Gastrocnemius medialis (tissue), 4 donors: ENCODE measurements around the gene CCPG1. TPM values are rescaled to one million over a fixed set of nuclear protein-coding genes. Genes with fewer than 3 reads are reported as not detected.
"Not testable (repeated sequence)": the region's sequence is repeated elsewhere in the genome, so short reads cannot be mapped to it uniquely, and the experiment has no call there.

Experiments
- ATAC-seq, 2 donors: fragments of 150-250 bp; one replicate each; pipeline ENCODE4 v1.9.1; 2016
- DNase-seq, 2 donors: peaks; one replicate each; pipeline ENCODE4 v3.0.0-alpha.2; 2019
- H3K27ac ChIP-seq, 4 donors: fragments of 200-600 bp; sonication (generic); 1 replicate in 1 of 4; 2 replicates in 3 of 4; pipeline ENCODE4 v1.5.1; 2016 to 2018; ENCODE audit warnings: mild to moderate bottlenecking in 2 of 4, moderate library complexity in 1 of 4
- H3K27me3 ChIP-seq, 3 donors: fragments of 200-600 bp; sonication (generic) in 2 of 3; 1 replicate in 1 of 3; 2 replicates in 2 of 3; pipeline versions ENCODE4 v1.5.1 to v1.6.0; 2016 to 2019; ENCODE audit warnings: mild to moderate bottlenecking in 1 of 3, moderate library complexity in 1 of 3
- H3K36me3 ChIP-seq, 2 donors: fragments of 200-600 bp; sonication (generic) in 1 of 2; one replicate each; pipeline ENCODE4 v1.5.1; 2017 to 2018
- H3K4me1 ChIP-seq, 2 donors: fragments of 200-600 bp; sonication (generic) in 1 of 2; one replicate each; pipeline ENCODE4 v1.5.1; 2016 to 2017; ENCODE audit warnings: mild to moderate bottlenecking in 2 of 2
- H3K4me3 ChIP-seq, 4 donors: fragments of 200-600 bp; sonication (generic) in 3 of 4; 1 replicate in 1 of 4; 2 replicates in 3 of 4; pipeline ENCODE4 v1.5.1; 2016 to 2019; ENCODE audit warnings: mild to moderate bottlenecking in 2 of 4
- H3K9me3 ChIP-seq, 3 donors: fragments of 200-600 bp; sonication (generic) in 2 of 3; 1 replicate in 1 of 3; 2 replicates in 2 of 3; pipeline ENCODE4 v1.5.1; 2016 to 2019
- POLR2A ChIP-seq, 2 donors: fragments of 450-650 bp; IDR thresholded peaks; one replicate each; pipeline ENCODE4 v1.6.1; 2017; ENCODE audit warnings: antibody characterized with exemption in 2 of 2, mild to moderate bottlenecking in 2 of 2, moderate library complexity in 2 of 2
- in situ Hi-C, 4 donors: fragments of 200-750 bp; cut with MboI; loops; one replicate each; pipeline versions ENCODE4 v1.15.0 to v1.8.0; 2017; ENCODE audit warnings: low sequenced_read_pairs in 4 of 4
- intact Hi-C: fragments of 100-400 bp; cut with DNase I; formaldehyde crosslinking; loops from one replicate; pipeline ENCODE4 v1.15.1; 2023; ENCODE audit warnings: low total_unique reads
- total RNA-seq, 4 donors: library from RNA; depleted of rRNA; stranded (reverse); fragments of >200 nt; gene quantifications; one replicate each; pipeline versions ENCODE4 v1.1.0 to v1.2.3, GENCODE V29; 2016
- TF ChIP-seq, protein P1 (sequence below), 5 experiments: fragments of 450-650 bp in 3 of 5; fragments of 200-600 bp in 2 of 5; sonication (generic) in 2 of 5; IDR thresholded peaks in 4 of 5; conservative IDR thresholded peaks in 1 of 5; 1 replicate in 4 of 5; 2 replicates in 1 of 5; pipeline ENCODE4 v1.5.1; 2016 to 2019; ENCODE audit warnings: antibody characterized with exemption in 5 of 5, mild to moderate bottlenecking in 3 of 5, moderate library complexity in 3 of 5

The CCPG1 gene
- total RNA-seq = 100 to 1,000 TPM in 2 of 4 donors, 10 to 100 TPM in 2; 61.6 to 142 (median 103) TPM

DNA sequence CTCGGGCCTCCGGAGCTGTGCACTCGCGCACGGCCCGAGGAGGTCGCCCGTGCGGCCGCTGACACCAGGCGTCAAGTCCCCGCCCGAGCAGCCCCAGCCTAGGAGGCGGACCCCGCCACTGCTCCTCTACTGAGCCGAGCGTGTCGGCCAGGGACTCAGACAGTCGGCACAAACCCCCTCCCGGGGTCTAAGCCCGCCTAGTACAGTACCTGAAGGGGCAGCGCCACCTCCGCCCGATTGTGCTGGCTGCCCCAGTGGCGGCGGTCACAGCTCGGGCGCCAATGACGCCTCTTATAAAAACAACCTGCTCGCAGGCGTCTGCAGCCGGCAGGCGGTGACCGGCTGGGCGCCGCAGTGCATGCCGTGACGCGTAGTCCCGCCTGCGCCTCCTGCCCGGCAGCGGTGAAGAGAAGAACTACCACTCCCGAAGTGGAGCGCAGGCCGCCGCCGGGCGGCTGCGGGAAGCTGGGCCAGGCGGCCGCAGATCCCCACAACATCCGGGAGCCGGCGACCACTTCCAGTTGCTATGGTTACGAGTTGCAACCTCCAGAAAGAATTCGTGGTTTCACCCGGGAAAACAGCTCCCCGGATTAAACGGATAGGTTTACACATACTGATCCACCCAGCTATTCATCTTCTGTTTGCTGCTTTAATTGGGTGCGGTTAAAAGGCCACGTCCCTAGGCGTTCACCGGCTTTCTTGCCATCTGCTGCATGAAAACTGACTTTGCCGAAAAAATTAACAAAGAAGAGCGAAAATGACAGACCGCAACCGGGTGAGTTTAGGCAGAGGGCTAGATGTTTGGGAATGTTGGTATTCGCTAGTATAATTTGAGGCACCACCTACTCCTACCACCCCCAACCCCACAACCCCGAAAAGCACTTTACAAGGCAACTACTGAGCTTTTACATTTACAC is at the start of gene CCPG1, which contains the start of gene PIERCE2:
CCPG1 (minus strand) TSS at position 348 of the 917 bp plus-strand sequence. CDS start 18,935 bp downstream, outside the sequence.
PIERCE2 (plus strand) TSS at position 484 of the 917 bp plus-strand sequence; CDS start at position 758, 274 bp downstream.
- H3K4me3 ChIP-seq = peak within 1 kb of the TSS; percentile 75 to 84 (median 78)
- DNase-seq (peak; percentile 89 to 91), ATAC-seq (peak; percentile 92 to 95)
- in situ Hi-C loops = loop anchor here in 1 of 4 donors (25.0 kb wide), 1 partner anchor 96 kb away; the partner anchor contains the start of genes PIGB and PIGBOS1
- H3K27ac ChIP-seq = peak within 1 kb of the TSS; percentile 89 to 96 (median 92)
- intact Hi-C loops = loop anchor here (2.0 to 5.0 kb wide), 3 partner anchors 89 to 224 kb away; partner anchors contain the start of genes PIGB, PIGBOS1 and RSL24D1
- no peaks in the 10 kb centered on the region for H3K9me3 ChIP-seq
- peak; percentile 98 for TF ChIP-seq POLR2A (IDR thresholded peaks at IDR 0.05)
- TF ChIP-seq, protein P1, sequence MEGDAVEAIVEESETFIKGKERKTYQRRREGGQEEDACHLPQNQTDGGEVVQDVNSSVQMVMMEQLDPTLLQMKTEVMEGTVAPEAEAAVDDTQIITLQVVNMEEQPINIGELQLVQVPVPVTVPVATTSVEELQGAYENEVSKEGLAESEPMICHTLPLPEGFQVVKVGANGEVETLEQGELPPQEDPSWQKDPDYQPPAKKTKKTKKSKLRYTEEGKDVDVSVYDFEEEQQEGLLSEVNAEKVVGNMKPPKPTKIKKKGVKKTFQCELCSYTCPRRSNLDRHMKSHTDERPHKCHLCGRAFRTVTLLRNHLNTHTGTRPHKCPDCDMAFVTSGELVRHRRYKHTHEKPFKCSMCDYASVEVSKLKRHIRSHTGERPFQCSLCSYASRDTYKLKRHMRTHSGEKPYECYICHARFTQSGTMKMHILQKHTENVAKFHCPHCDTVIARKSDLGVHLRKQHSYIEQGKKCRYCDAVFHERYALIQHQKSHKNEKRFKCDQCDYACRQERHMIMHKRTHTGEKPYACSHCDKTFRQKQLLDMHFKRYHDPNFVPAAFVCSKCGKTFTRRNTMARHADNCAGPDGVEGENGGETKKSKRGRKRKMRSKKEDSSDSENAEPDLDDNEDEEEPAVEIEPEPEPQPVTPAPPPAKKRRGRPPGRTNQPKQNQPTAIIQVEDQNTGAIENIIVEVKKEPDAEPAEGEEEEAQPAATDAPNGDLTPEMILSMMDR (IDR thresholded peaks at IDR 0.05 in 4 of 5, conservative IDR thresholded peaks at IDR 0.05 in 1 of 5) = peak; percentile 94 to 97 (median 96)
- H3K4me1 ChIP-seq = peaks cover 19 to 30% of the 10 kb centered on the region in 2 donors
- no peaks in the 10 kb centered on the region for H3K36me3 ChIP-seq
- H3K27me3 ChIP-seq = no peaks in the 10 kb centered on the region

DNA sequence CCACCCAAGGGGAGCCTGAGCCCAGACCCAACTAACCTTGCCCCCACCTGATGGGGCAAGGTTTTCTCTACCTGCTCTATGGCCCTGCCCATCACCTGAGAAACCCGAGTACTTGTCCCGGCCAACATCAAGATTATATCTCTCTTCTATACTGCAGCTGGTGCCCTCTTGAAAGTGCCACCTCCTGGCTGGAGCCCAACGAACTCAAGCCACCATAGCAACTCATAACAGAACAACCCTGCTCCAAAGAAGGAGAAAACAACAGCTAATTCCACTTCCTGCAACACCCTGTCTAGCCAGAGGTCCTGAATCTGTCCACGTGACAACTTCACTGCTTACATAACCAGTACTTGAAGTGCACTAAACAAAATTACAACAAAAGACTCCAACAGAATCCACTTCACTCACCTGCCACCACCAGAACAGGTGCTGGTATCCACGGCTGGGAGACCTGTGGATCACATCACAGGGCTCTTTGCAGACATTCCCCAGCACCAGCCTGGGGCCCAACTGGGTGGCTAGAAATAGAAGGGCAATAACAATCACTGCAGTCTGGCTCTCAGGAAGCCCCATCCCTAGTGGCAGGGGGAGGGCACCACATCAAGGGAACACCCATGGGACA is 49.4 kb upstream of the CCPG1 start:
- ATAC-seq (no peak), DNase-seq (no peak)
- intact Hi-C loops (no loop called here), in situ Hi-C loops (no loop called here)
- H3K27ac ChIP-seq = no peak overlapping the region
- H3K36me3 ChIP-seq = no peaks in the 10 kb centered on the region
- H3K4me3 ChIP-seq = no peak overlapping the region
- no peaks in the 10 kb centered on the region for H3K9me3 ChIP-seq
- no peak for TF ChIP-seq POLR2A (IDR thresholded peaks at IDR 0.05)
- H3K27me3 ChIP-seq = no peaks in the 10 kb centered on the region
- H3K4me1 ChIP-seq = no peaks in the 10 kb centered on the region

DNA sequence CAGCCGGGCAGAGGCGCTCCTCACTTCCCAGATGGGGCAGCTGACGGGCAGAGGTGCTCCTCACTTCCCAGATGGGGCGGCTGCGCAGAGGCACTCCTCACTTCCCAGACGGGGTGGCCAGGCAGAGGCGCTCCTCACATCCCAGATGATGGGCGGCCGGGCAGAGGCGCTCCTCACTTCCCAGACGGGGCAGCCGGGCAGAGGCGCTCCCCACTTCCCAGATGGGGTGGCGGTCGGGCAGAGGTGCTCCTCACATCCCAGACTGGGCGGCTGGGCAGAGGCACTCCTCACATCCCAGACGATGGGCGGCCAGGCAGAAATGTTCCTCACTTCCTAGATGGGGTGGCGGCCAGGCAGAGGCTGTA is 38.9 kb upstream of the CCPG1 start:
- ATAC-seq, H3K27me3 ChIP-seq, intact Hi-C loops, DNase-seq, H3K4me1 ChIP-seq, H3K9me3 ChIP-seq, H3K27ac ChIP-seq, H3K4me3 ChIP-seq, H3K36me3 ChIP-seq: not testable (repeated sequence)
- in situ Hi-C loops = loop anchor here in 1 of 4 donors (25.0 kb wide), 1 partner anchor 235 kb away; no protein-coding TSS in a partner anchor

DNA sequence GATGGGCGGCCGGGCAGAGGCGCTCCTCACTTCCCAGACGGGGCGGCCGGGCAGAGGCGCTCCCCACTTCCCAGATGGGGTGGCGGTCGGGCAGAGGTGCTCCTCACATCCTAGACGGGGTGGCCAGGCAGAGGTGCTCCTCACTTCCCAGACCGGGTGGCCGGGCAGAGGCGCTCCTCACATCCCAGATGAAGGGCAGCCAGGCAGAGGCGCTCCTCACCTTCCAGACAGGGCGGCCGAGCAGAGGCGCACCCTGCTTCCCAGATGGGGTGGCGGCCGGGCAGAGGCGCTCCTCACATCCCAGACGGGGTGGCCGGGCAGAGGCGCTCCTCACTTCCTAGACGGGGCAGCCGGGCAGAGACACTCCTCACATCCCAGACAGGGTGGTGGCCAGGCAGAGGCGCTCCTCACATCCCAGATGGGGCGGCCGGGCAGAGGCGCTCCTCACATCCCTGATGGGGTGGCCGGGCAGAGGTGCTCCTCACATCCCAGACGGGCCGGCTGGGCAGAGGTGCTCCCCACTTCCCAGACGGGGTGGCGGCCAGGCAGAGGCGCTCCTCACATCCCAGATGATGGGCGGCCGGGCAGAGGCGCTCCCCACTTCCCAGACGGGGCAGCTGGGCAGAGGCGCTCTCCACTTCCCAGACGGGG is 38.3 kb upstream of the CCPG1 start:
- H3K27ac ChIP-seq, intact Hi-C loops, H3K4me1 ChIP-seq, H3K27me3 ChIP-seq, H3K9me3 ChIP-seq, H3K4me3 ChIP-seq, H3K36me3 ChIP-seq, ATAC-seq, DNase-seq: not testable (repeated sequence)
- in situ Hi-C loops = loop anchor here in 1 of 4 donors (25.0 kb wide), 1 partner anchor 234 kb away; no protein-coding TSS in a partner anchor

- H3K9me3 ChIP-seq, H3K27ac ChIP-seq, H3K4me3 ChIP-seq, H3K4me1 ChIP-seq, intact Hi-C loops, H3K36me3 ChIP-seq, H3K27me3 ChIP-seq, DNase-seq, ATAC-seq: not testable (repeated sequence)
- in situ Hi-C loops = loop anchor here in 1 of 4 donors (25.0 kb wide), 1 partner anchor 234 kb away; no protein-coding TSS in a partner anchor
These were observed 37.8 kb upstream of the CCPG1 start for GRCh38 chr15:55445936-55446335.

DNA sequence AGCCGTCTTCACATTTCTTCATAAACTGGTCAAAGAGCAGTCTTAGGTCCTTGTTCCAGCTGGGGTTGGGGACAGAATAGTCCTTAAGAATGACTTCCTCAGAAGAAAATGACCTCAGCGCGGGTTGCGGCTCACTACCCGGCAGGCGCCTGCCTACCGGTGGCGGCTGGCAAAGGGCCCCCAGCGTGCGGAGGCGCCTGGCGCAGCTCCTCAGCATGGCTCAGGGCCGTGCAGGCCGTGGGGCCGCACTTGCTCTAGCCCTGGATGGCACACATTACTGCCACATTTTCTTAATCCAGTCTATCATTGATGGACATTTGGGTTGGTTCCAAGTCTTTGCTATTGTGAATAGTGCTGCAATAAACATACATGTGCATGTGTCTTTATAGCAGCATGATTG is 35.0 kb upstream of the CCPG1 start:
- in situ Hi-C loops = loop anchor here in 1 of 4 donors (25.0 kb wide), 1 partner anchor 231 kb away; no protein-coding TSS in a partner anchor

More for the DNA sequence above, 35.0 kb upstream of the CCPG1 start:
- DNase-seq, H3K4me3 ChIP-seq, ATAC-seq, H3K27me3 ChIP-seq, H3K27ac ChIP-seq, H3K4me1 ChIP-seq, H3K36me3 ChIP-seq, H3K9me3 ChIP-seq, intact Hi-C loops: not testable (repeated sequence)
